Fibroblast of the aortic adventitia (primary cell): ENCODE results near the gene NBAS. TPM values are rescaled to one million over a fixed set of nuclear protein-coding genes. Genes with fewer than 3 reads are reported as not detected.
A peak's percentile ranks its signal among the peaks of the same experiment; 100 is the strongest.

Source experiments
- DNase-seq: peaks from one replicate; pipeline ENCODE4 v3.0.0-alpha.2; 2010; ENCODE audit warnings: low read depth
- H3K4me3 ChIP-seq: 2 replicates; pipeline ENCODE4 v1.5.1; 2011; ENCODE audit warnings: low read depth, mild to moderate bottlenecking, control low read depth, low read length, moderate library complexity
- total RNA-seq: library from RNA; depleted of rRNA; stranded (reverse); fragments of >200 nt; gene quantifications from 2 replicates; pipeline ENCODE4 v1.2.3, GENCODE V29; 2012; ENCODE audit warnings: low replicate concordance
- TF ChIP-seq, protein P1 (sequence below): IDR thresholded peaks from 2 replicates; pipeline ENCODE4 v1.5.1; 2011; ENCODE audit warnings: mild to moderate bottlenecking, low read length, control low read depth, inconsistent platforms; ENCODE audit not compliant: insufficient read depth

NBAS gene
- total RNA-seq, 1 donor, result 76.0 TPM

DNA sequence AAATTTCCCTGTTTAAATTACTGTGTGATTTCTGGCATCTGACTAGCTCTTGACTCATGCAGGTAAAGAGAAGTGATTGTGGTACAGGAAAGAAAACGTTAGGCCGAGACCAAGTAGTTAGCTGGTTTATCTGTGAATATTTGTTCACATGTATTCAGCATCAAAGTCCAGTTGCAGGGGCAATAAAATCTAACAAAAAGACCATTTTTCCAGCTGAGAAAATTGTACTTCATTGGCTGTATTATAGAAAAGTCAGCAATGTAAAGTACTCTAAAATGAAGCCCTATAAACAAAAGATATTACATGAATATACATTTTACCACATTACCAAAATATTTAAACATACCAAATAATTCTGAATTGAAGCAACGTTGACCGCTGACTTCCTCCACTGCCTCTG lies 88.3 kb downstream of the NBAS start:
- H3K4me3 ChIP-seq, result no peak overlapping the region
- TF ChIP-seq, protein P1, sequence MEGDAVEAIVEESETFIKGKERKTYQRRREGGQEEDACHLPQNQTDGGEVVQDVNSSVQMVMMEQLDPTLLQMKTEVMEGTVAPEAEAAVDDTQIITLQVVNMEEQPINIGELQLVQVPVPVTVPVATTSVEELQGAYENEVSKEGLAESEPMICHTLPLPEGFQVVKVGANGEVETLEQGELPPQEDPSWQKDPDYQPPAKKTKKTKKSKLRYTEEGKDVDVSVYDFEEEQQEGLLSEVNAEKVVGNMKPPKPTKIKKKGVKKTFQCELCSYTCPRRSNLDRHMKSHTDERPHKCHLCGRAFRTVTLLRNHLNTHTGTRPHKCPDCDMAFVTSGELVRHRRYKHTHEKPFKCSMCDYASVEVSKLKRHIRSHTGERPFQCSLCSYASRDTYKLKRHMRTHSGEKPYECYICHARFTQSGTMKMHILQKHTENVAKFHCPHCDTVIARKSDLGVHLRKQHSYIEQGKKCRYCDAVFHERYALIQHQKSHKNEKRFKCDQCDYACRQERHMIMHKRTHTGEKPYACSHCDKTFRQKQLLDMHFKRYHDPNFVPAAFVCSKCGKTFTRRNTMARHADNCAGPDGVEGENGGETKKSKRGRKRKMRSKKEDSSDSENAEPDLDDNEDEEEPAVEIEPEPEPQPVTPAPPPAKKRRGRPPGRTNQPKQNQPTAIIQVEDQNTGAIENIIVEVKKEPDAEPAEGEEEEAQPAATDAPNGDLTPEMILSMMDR, result no peak
- DNase-seq, result no peak

DNA sequence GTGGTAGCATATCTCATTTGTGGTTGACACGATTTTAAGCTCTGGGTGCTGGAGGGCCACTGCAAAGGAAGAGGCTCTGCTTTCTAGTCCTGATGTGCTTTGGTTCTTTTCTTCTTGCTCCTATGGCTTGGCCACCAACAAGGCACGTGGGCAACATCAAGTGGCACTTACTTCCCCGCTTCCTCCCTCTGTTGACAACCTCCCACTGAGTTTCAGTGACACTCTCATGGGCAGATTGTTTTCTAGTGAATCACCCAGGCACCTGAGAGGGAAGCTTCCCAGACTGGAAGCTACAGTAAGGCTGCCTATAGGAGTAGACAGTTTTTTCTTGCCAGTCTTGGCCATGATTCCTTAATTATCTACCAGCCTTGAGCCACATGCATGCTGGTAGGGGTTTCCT lies 89.0 kb downstream of the NBAS start:
- TF ChIP-seq, protein P1, result no peak
- no peak for DNase-seq
- H3K4me3 ChIP-seq, result no peak overlapping the region

DNA sequence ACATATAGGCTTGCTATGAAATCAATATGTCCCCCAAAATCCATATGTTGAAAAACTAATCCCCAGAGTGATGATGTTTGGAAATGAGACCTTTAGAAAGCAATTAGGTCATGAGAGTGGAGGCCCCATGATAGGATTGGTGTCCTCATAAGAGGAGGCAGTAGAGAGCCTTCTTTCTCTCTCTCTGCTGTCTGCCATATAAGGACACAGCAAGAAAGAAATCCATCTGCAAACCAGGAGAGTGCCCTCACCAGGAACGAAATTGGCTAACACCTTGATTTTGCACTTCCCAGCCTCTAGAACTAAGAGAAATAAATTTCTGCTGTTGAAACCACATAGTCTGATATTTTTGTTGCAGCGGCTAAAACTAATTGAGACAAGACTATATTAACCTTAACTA lies 89.5 kb downstream of the NBAS start:
- no peak overlapping the region for H3K4me3 ChIP-seq
- TF ChIP-seq, protein P1, result no peak
- DNase-seq, result no peak

DNA sequence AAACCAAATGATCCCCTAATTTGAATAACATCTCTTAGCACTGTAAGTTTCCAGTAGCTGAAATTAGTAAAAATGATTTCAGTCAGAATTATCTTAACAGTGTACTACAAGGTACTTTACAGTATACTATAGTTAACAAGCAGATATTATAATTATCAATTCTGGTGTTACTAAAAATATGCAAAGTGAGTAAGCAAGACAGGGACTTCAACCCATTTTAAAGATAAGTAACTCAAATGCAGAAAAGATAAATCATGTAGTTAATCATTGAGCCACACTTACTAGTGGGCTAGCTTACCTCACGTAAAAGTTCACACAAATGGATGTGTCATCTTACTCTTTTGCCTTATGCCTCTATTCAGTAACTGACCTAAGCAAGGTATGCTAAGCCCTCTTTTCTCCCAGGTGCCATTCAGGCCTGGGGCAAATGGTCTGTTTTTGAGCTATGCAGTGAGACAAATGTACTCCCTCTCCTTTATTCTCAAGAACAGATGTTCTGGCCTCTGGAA lies 101.0 kb downstream of the NBAS start:
- no peak overlapping the region for H3K4me3 ChIP-seq
- DNase-seq, result no peak
- TF ChIP-seq, protein P1, result no peak

DNA sequence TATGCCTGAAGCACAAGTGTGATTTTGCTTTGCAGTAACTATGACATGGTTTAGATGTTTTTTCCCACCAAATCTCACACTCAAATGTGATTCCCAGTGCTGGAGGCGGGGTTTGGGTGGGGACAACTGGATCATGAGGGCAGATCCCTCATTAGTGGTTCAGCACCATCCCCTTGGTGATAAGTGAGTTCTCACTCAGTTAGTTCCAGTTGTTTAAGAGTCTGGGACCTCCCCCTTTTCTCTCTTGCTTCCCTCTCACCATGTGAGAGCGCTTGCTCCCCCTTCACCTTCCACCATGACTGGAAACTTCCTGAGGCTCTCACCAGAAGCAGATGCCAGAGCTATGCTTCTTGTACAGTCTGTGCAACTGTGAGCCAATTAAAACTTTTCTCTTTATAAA lies 102.9 kb downstream of the NBAS start:
- H3K4me3 ChIP-seq, result no peak overlapping the region
- TF ChIP-seq, protein P1, result no peak
- DNase-seq, result no peak

DNA sequence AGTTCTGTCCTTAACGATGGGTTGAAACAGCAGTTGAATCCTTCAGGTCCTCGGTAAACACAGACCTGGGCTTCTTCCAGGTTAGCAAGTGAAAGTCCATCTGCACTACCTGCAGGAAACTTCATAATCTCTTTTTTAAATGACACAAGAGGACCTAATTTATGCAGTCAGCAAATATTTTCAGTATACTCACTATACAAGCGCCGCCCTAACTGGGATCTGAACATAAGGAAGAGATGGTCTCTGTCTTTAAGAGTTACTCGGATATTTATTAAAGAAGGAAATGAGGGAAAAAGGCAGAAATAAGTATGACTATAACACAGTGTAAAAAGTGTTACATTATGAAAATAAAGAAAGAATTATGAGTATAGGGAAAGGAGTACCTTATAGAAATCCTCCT lies 103.3 kb downstream of the NBAS start:
- H3K4me3 ChIP-seq, result no peak overlapping the region
- TF ChIP-seq, protein P1, result no peak
- DNase-seq, result no peak

DNA sequence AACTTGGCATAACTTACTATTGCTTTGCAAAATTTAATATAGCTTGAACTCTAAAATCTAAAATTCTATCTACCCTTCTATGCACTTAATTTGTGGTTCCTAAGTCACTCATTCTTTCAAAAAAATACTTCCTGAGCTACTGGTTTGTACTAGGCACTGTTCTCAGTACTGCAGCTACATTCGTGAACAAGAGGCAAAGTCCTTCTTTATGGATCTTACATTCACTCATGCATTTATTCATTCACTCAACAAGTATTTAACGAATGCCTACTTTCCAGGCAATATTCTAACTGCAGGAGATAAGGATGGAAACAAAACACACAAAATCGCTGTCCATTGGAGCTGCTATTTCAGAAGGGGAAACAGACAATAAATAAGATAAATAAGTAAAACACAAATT lies 104.8 kb downstream of the NBAS start:
- TF ChIP-seq, protein P1, result no peak
- H3K4me3 ChIP-seq, result no peak overlapping the region
- peak; percentile 2 for DNase-seq
